Peyer's patch (tissue), 4 donors: ENCODE results near the gene VWA1.

Experiments
- CTCF ChIP-seq, 6 experiments: fragments of 450-650 bp in 4 of 6; fragments of 200-600 bp in 2 of 6; sonication (generic) in 1 of 6; IDR thresholded peaks; one replicate each; pipeline ENCODE4 v1.5.1; 2017 to 2019; ENCODE audit warnings: antibody characterized with exemption in 6 of 6, mild to moderate bottlenecking in 3 of 6, moderate library complexity in 1 of 6
- POLR2A ChIP-seq, 2 donors: fragments of 450-650 bp; IDR thresholded peaks; one replicate each; pipeline ENCODE4 v1.5.1; 2017; ENCODE audit warnings: antibody characterized with exemption in 2 of 2, mild to moderate bottlenecking in 2 of 2, moderate library complexity in 2 of 2

- TF ChIP-seq CTCF (IDR thresholded peaks at IDR 0.05), result no peak
- no peak for TF ChIP-seq POLR2A (IDR thresholded peaks at IDR 0.05)
Measured at GRCh38 chr1:1421907-1422464, 13.5 kb upstream of the VWA1 start.
